ENCODE data around the gene HRCT1. TPM values are rescaled to one million over a fixed set of nuclear protein-coding genes. Genes with fewer than 3 reads are reported as not detected.

The HRCT1 gene
- total RNA-seq, 2 donors from 2014 or later = 4.9 to 12.5 TPM

- Histone ChIP-seq H3K27ac (no peak overlapping the region), H3K4me1 (no peaks in the 10 kb centered on the region), H3K27me3 (no peaks in the 10 kb centered on the region), H3K9me3 (no peaks in the 10 kb centered on the region), H3K36me3 (no peaks in the 10 kb centered on the region), H3K4me3 (no peak overlapping the region)
- no peak for TF ChIP-seq CTCF (IDR thresholded peaks at IDR 0.05)
- no peak for DNase-seq (ENCODE audit: low spot score)
Observed at GRCh38 chr9:35868933-35869332, 37.1 kb upstream of the HRCT1 start.

GRCh38 chr9:35869621-35870216 lies 36.3 kb upstream of the HRCT1 start:
- H3K27me3 ChIP-seq = no peaks in the 10 kb centered on the region
- H3K9me3 ChIP-seq = no peaks in the 10 kb centered on the region
- TF ChIP-seq CTCF (IDR thresholded peaks at IDR 0.05) = no peak
- no peaks in the 10 kb centered on the region for H3K36me3 ChIP-seq
- H3K27ac ChIP-seq = no peak overlapping the region
- H3K4me1 ChIP-seq = no peaks in the 10 kb centered on the region
- no peak overlapping the region for H3K4me3 ChIP-seq
- no peak for DNase-seq (ENCODE audit: low spot score)

GRCh38 chr9:35870351-35870923 lies 35.6 kb upstream of the HRCT1 start, which contains the start of gene OR13J1:
Gene OR13J1, minus strand, starts transcription at chr9:35870401. Its CDS starts 0 bp downstream, at chr9:35870401.
- no peak within 1 kb of the TSS for H3K4me3 ChIP-seq
- no peak within 1 kb of the TSS for H3K27ac ChIP-seq
- H3K9me3 ChIP-seq = no peaks in the 10 kb centered on the region
- no peak for DNase-seq (ENCODE audit: low spot score)
- H3K4me1 ChIP-seq = no peaks in the 10 kb centered on the region
- no peaks in the 10 kb centered on the region for H3K36me3 ChIP-seq
- no peak for TF ChIP-seq CTCF (IDR thresholded peaks at IDR 0.05)
- H3K27me3 ChIP-seq = no peaks in the 10 kb centered on the region

GRCh38 chr9:35871545-35871944 lies 34.5 kb upstream of the HRCT1 start:
- no peak overlapping the region for H3K4me3 ChIP-seq
- H3K9me3 ChIP-seq = no peaks in the 10 kb centered on the region
- no peaks in the 10 kb centered on the region for H3K36me3 ChIP-seq
- no peak for DNase-seq (ENCODE audit: low spot score)
- no peak overlapping the region for H3K27ac ChIP-seq
- no peaks in the 10 kb centered on the region for H3K27me3 ChIP-seq
- H3K4me1 ChIP-seq = no peaks in the 10 kb centered on the region
- TF ChIP-seq CTCF (IDR thresholded peaks at IDR 0.05) = no peak

- no peak for TF ChIP-seq CTCF (IDR thresholded peaks at IDR 0.05)
- Histone ChIP-seq H3K4me3 (no peak overlapping the region), H3K9me3 (peaks cover 0 to 9% of the 10 kb centered on the region in 2 donors), H3K27me3 (no peaks in the 10 kb centered on the region), H3K27ac (no peak overlapping the region), H3K36me3 (no peaks in the 10 kb centered on the region), H3K4me1 (no peaks in the 10 kb centered on the region)
- DNase-seq (ENCODE audit: low spot score) = no peak
Observed at GRCh38 chr9:35872505-35872904, 33.5 kb upstream of the HRCT1 start.
